ENCODE results near the gene MTRF1.

DNA sequence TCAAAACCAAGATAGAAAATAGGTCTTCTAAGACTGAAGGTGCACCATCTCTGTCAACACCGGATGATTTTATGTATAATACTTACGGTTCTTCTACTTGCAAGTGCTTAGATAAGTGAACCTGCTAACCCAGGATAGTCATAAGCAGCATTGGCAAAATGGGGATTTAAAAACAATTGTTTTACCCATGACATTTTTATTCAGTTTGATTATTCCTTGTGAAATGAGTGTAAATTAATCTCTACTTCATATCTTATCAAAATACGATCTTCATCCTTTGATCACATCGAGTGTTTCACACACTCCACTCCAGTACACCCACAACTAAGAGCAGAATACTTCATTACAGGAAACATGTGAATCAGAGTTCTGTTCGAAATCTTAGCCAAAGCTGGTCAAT is 23.0 kb upstream of the MTRF1 start:
- TF ChIP-seq, protein P1, sequence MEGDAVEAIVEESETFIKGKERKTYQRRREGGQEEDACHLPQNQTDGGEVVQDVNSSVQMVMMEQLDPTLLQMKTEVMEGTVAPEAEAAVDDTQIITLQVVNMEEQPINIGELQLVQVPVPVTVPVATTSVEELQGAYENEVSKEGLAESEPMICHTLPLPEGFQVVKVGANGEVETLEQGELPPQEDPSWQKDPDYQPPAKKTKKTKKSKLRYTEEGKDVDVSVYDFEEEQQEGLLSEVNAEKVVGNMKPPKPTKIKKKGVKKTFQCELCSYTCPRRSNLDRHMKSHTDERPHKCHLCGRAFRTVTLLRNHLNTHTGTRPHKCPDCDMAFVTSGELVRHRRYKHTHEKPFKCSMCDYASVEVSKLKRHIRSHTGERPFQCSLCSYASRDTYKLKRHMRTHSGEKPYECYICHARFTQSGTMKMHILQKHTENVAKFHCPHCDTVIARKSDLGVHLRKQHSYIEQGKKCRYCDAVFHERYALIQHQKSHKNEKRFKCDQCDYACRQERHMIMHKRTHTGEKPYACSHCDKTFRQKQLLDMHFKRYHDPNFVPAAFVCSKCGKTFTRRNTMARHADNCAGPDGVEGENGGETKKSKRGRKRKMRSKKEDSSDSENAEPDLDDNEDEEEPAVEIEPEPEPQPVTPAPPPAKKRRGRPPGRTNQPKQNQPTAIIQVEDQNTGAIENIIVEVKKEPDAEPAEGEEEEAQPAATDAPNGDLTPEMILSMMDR (IDR thresholded peaks at IDR 0.05) = no peak
- TF ChIP-seq POLR2A (IDR thresholded peaks at IDR 0.05) (no peak), POLR2AphosphoS5 (IDR thresholded peaks at IDR 0.05) (no peak)

Measured in prostate gland (tissue), 2 donors.